ENCODE data around the gene VRK2.

Gene VRK2

DNA sequence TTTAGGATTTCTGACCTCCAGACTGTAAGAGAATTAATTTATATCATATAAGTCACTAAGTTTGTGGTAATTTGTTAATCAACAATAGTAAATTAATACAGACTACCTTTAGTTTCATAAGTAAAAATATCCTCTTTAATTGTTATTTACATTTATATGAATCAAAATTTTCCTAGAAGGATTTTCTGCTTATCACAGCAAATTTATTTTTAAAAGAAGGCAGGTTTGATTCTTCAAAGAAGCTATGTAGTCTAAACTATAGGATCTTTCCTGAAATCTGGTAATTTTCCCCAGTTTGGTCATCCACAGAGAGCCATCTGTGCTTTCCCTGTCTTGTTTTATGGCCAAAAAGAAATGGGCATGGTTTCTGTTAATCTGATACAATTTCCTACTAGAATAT, 13.1 kb upstream of the VRK2 start:
- Histone ChIP-seq H3K9ac (ENCODE audit: low read depth in 1 of 2, low read length in 2 of 2) (no peak overlapping the region), H3K27ac (ENCODE audit: low read depth in 2 of 2, low read length in 2 of 2) (no peak overlapping the region), H3K4me3 (ENCODE audit: low read length in 2 of 2) (no peak overlapping the region), H3K9me3 (ENCODE audit: control insufficient read depth in 2 of 2, low read length in 2 of 2) (no peaks in the 10 kb centered on the region), H3K4me1 (ENCODE audit: control insufficient read depth in 2 of 2, insufficient read depth in 2 of 2, low read length in 2 of 2) (no peaks in the 10 kb centered on the region), H3K27me3 (ENCODE audit: control insufficient read depth in 2 of 2, insufficient read depth in 2 of 2, low read length in 2 of 2) (no peaks in the 10 kb centered on the region), H3K36me3 (ENCODE audit: control insufficient read depth in 2 of 2, insufficient read depth in 2 of 2, low read length in 2 of 2) (no peaks in the 10 kb centered on the region)

GRCh38 chr2:58035352-58035751, 11.3 kb upstream of the VRK2 start:
- H3K9me3 ChIP-seq (ENCODE audit: control insufficient read depth in 2 of 2, low read length in 2 of 2): no peaks in the 10 kb centered on the region
- no peak overlapping the region for H3K4me3 ChIP-seq (ENCODE audit: low read length in 2 of 2)
- H3K27me3 ChIP-seq (ENCODE audit: control insufficient read depth in 2 of 2, insufficient read depth in 2 of 2, low read length in 2 of 2): no peaks in the 10 kb centered on the region
- no peaks in the 10 kb centered on the region for H3K4me1 ChIP-seq (ENCODE audit: control insufficient read depth in 2 of 2, insufficient read depth in 2 of 2, low read length in 2 of 2)
- no peak overlapping the region for H3K27ac ChIP-seq (ENCODE audit: low read depth in 2 of 2, low read length in 2 of 2)
- no peaks in the 10 kb centered on the region for H3K36me3 ChIP-seq (ENCODE audit: control insufficient read depth in 2 of 2, insufficient read depth in 2 of 2, low read length in 2 of 2)
- H3K9ac ChIP-seq (ENCODE audit: low read depth in 1 of 2, low read length in 2 of 2): no peak overlapping the region

DNA sequence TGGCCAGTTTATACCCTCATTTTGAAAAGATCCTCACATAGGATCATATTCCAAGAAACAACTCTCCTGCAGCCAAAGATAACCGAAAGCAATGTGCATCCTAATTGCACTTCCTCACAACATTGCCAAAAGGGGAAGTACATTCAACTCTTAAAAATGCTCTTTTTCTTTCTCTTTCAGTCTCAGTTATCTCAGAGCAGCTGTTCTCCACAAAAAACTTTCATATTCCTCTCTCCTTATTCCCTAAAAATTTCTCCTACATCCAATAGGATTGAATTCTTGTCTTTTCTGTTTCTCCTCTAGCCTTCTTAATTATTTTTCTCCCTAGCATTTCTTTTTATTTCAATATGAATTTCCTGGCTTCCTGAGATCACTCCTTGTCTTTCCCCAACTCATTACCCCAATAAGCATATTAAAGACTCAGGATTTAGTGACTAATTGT, 7.4 kb upstream of the VRK2 start:
- Histone ChIP-seq H3K36me3 (ENCODE audit: control insufficient read depth in 2 of 2, insufficient read depth in 2 of 2, low read length in 2 of 2) (no peaks in the 10 kb centered on the region), H3K9ac (ENCODE audit: low read depth in 1 of 2, low read length in 2 of 2) (no peak overlapping the region), H3K27me3 (ENCODE audit: control insufficient read depth in 2 of 2, insufficient read depth in 2 of 2, low read length in 2 of 2) (no peaks in the 10 kb centered on the region), H3K9me3 (ENCODE audit: control insufficient read depth in 2 of 2, low read length in 2 of 2) (no peaks in the 10 kb centered on the region), H3K27ac (ENCODE audit: low read depth in 2 of 2, low read length in 2 of 2) (no peak overlapping the region), H3K4me1 (ENCODE audit: control insufficient read depth in 2 of 2, insufficient read depth in 2 of 2, low read length in 2 of 2) (no peaks in the 10 kb centered on the region), H3K4me3 (ENCODE audit: low read length in 2 of 2) (peak overlapping the region in 1 of 2 donors; percentile 5)

DNA sequence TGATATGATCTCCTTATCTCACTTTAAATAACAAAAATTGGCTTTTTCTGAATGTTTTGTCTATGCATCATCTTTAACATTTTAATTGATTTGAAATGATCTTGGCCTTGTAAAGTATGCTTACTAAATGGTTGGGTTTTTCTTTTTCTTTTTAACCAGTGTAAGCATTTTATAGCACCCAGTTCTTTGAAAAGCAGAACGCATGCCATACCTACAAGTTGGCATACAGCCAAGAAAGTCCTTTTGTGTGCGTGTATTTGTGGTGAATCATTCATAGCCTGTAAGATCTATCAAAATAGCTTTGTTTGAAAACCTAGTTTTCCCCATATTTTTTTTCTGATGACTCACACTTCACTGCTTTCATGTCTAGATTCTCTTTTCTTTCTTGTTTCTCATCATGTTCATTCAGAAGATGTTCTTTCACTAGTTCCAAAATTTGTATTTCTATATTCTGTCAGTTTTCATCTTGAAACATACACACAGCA, 4.1 kb upstream of the VRK2 start:
- no peaks in the 10 kb centered on the region for H3K9me3 ChIP-seq (ENCODE audit: control insufficient read depth in 2 of 2, low read length in 2 of 2)
- peaks cover 0 to 2% of the 10 kb centered on the region in 2 donors for H3K4me1 ChIP-seq (ENCODE audit: control insufficient read depth in 2 of 2, insufficient read depth in 2 of 2, low read length in 2 of 2)
- H3K36me3 ChIP-seq (ENCODE audit: control insufficient read depth in 2 of 2, insufficient read depth in 2 of 2, low read length in 2 of 2): no peaks in the 10 kb centered on the region
- H3K4me3 ChIP-seq (ENCODE audit: low read length in 2 of 2): no peak overlapping the region
- no peak overlapping the region for H3K9ac ChIP-seq (ENCODE audit: low read depth in 1 of 2, low read length in 2 of 2)
- no peak overlapping the region for H3K27ac ChIP-seq (ENCODE audit: low read depth in 2 of 2, low read length in 2 of 2)
- no peaks in the 10 kb centered on the region for H3K27me3 ChIP-seq (ENCODE audit: control insufficient read depth in 2 of 2, insufficient read depth in 2 of 2, low read length in 2 of 2)

DNA sequence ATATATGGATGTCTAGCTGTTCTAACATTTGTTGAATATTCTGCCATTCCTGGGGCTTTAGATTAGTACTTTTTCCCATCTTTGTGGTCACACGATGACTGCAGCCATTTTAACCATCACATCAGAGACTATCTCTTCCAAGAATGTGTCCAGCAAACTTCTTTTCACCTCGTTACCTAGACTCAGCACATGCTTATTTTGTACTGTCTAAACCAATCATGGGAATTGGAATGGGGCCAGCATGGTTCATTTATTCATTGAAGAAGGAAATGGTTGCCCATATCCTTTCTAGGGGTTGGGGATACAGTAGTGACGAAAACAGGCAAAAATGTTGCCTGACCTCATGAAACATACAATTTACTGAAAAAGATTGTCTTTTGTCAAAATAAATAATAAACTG, 2.5 kb upstream of the VRK2 start:
- H3K9ac ChIP-seq (ENCODE audit: low read depth in 1 of 2, low read length in 2 of 2): no peak overlapping the region
- H3K27me3 ChIP-seq (ENCODE audit: control insufficient read depth in 2 of 2, insufficient read depth in 2 of 2, low read length in 2 of 2): no peaks in the 10 kb centered on the region
- no peaks in the 10 kb centered on the region for H3K9me3 ChIP-seq (ENCODE audit: control insufficient read depth in 2 of 2, low read length in 2 of 2)
- no peak overlapping the region for H3K27ac ChIP-seq (ENCODE audit: low read depth in 2 of 2, low read length in 2 of 2)
- H3K4me3 ChIP-seq (ENCODE audit: low read length in 2 of 2): no peak overlapping the region
- H3K36me3 ChIP-seq (ENCODE audit: control insufficient read depth in 2 of 2, insufficient read depth in 2 of 2, low read length in 2 of 2): no peaks in the 10 kb centered on the region
- H3K4me1 ChIP-seq (ENCODE audit: control insufficient read depth in 2 of 2, insufficient read depth in 2 of 2, low read length in 2 of 2): peaks cover 0 to 8% of the 10 kb centered on the region in 2 donors

- H3K9me3 ChIP-seq (ENCODE audit: control insufficient read depth in 2 of 2, low read length in 2 of 2): no peaks in the 10 kb centered on the region
- H3K9ac ChIP-seq (ENCODE audit: low read depth in 1 of 2, low read length in 2 of 2): peak overlapping the region; percentile 81 to 87
- peaks cover 0 to 8% of the 10 kb centered on the region in 2 donors for H3K4me1 ChIP-seq (ENCODE audit: control insufficient read depth in 2 of 2, insufficient read depth in 2 of 2, low read length in 2 of 2)
- H3K27ac ChIP-seq (ENCODE audit: low read depth in 2 of 2, low read length in 2 of 2): peak overlapping the region; percentile 92 to 94
- H3K36me3 ChIP-seq (ENCODE audit: control insufficient read depth in 2 of 2, insufficient read depth in 2 of 2, low read length in 2 of 2): peaks cover 0 to 2% of the 10 kb centered on the region in 2 donors
- peak overlapping the region; percentile 84 to 87 for H3K4me3 ChIP-seq (ENCODE audit: low read length in 2 of 2)
- H3K27me3 ChIP-seq (ENCODE audit: control insufficient read depth in 2 of 2, insufficient read depth in 2 of 2, low read length in 2 of 2): no peaks in the 10 kb centered on the region
Observed at GRCh38 chr2:58045580-58046334, 849 bp upstream of the VRK2 start.

DNA sequence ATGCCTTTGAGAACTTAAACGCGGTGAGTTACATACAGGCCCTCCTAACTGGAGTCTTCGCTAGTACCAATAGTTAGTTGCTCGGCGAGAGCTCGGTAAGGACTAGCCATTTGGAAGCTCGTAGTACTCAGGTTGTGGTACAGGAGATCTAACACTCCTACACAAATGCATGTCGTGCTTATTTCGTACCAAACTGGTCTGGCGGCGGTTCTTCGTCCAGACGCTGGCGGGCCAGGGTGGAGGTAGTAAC, 346 bp upstream of the VRK2 start:
- H3K27me3 ChIP-seq (ENCODE audit: control insufficient read depth in 2 of 2, insufficient read depth in 2 of 2, low read length in 2 of 2): no peaks in the 10 kb centered on the region
- peak overlapping the region; percentile 92 to 94 for H3K27ac ChIP-seq (ENCODE audit: low read depth in 2 of 2, low read length in 2 of 2)
- peaks cover 0 to 8% of the 10 kb centered on the region in 2 donors for H3K4me1 ChIP-seq (ENCODE audit: control insufficient read depth in 2 of 2, insufficient read depth in 2 of 2, low read length in 2 of 2)
- H3K36me3 ChIP-seq (ENCODE audit: control insufficient read depth in 2 of 2, insufficient read depth in 2 of 2, low read length in 2 of 2): peaks cover 0 to 2% of the 10 kb centered on the region in 2 donors
- H3K9me3 ChIP-seq (ENCODE audit: control insufficient read depth in 2 of 2, low read length in 2 of 2): no peaks in the 10 kb centered on the region
- H3K4me3 ChIP-seq (ENCODE audit: low read length in 2 of 2): peak overlapping the region; percentile 84 to 87
- H3K9ac ChIP-seq (ENCODE audit: low read depth in 1 of 2, low read length in 2 of 2): peak overlapping the region; percentile 81 to 87

- H3K36me3 ChIP-seq (ENCODE audit: control insufficient read depth in 2 of 2, insufficient read depth in 2 of 2, low read length in 2 of 2): peaks cover 2% of the 10 kb centered on the region in 2 donors
- peak overlapping the region; percentile 84 to 87 for H3K4me3 ChIP-seq (ENCODE audit: low read length in 2 of 2)
- H3K9me3 ChIP-seq (ENCODE audit: control insufficient read depth in 2 of 2, low read length in 2 of 2): no peaks in the 10 kb centered on the region
- H3K27ac ChIP-seq (ENCODE audit: low read depth in 2 of 2, low read length in 2 of 2): peak overlapping the region; percentile 92 to 94
- no peaks in the 10 kb centered on the region for H3K27me3 ChIP-seq (ENCODE audit: control insufficient read depth in 2 of 2, insufficient read depth in 2 of 2, low read length in 2 of 2)
- peaks cover 0 to 8% of the 10 kb centered on the region in 2 donors for H3K4me1 ChIP-seq (ENCODE audit: control insufficient read depth in 2 of 2, insufficient read depth in 2 of 2, low read length in 2 of 2)
- peak overlapping the region; percentile 81 to 87 for H3K9ac ChIP-seq (ENCODE audit: low read depth in 1 of 2, low read length in 2 of 2)
Observed at GRCh38 chr2:58047373-58047935, 848 bp downstream of the VRK2 start.

DNA sequence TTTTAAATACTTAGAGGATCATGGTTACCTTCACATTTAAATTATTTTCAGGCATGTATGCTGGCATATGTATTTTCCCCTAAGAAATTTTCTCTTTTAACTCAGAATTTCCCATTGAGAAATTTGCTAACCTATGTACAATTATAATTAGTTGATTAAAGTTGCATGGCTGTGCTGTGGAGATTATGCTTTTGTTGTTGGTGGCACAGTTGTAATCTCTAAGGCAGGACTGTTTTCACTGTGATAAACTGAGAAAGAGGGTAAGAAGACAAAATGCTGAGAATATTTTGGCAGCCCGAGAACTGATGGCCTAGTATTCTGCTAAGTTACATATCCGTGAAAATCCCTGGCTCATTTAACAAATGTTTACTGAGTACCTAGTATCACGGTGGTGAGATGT, 1.4 kb downstream of the VRK2 start:
- H3K27me3 ChIP-seq (ENCODE audit: control insufficient read depth in 2 of 2, insufficient read depth in 2 of 2, low read length in 2 of 2): no peaks in the 10 kb centered on the region
- H3K4me3 ChIP-seq (ENCODE audit: low read length in 2 of 2): no peak overlapping the region
- peaks cover 2% of the 10 kb centered on the region in 2 donors for H3K36me3 ChIP-seq (ENCODE audit: control insufficient read depth in 2 of 2, insufficient read depth in 2 of 2, low read length in 2 of 2)
- no peak overlapping the region for H3K27ac ChIP-seq (ENCODE audit: low read depth in 2 of 2, low read length in 2 of 2)
- no peaks in the 10 kb centered on the region for H3K9me3 ChIP-seq (ENCODE audit: control insufficient read depth in 2 of 2, low read length in 2 of 2)
- H3K4me1 ChIP-seq (ENCODE audit: control insufficient read depth in 2 of 2, insufficient read depth in 2 of 2, low read length in 2 of 2): peaks cover 0 to 8% of the 10 kb centered on the region in 2 donors
- peak overlapping the region in 1 of 2 donors; percentile 87 for H3K9ac ChIP-seq (ENCODE audit: low read depth in 1 of 2, low read length in 2 of 2)

DNA sequence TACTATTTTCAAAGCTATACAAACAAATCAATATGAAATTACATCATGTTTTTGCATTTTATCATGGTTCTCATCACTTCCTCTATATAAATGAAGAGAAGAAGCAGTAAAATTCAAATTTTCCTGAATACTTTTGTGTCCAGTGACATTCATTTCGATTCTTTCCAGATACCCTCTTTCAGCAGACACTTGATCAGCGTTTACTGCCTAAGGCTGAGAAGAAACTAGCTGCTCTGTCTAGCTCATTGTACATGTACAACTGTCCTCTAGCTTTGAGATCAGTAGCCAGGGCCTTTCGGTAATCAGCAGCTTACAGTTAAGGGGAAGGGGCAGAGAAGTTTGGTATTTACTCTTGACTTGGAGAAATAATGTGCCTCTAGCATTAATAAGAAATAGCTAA, 4.8 kb downstream of the VRK2 start:
- H3K9me3 ChIP-seq (ENCODE audit: control insufficient read depth in 2 of 2, low read length in 2 of 2): no peaks in the 10 kb centered on the region
- H3K4me3 ChIP-seq (ENCODE audit: low read length in 2 of 2): no peak overlapping the region
- H3K27ac ChIP-seq (ENCODE audit: low read depth in 2 of 2, low read length in 2 of 2): no peak overlapping the region
- peaks cover 0 to 6% of the 10 kb centered on the region in 2 donors for H3K4me1 ChIP-seq (ENCODE audit: control insufficient read depth in 2 of 2, insufficient read depth in 2 of 2, low read length in 2 of 2)
- H3K36me3 ChIP-seq (ENCODE audit: control insufficient read depth in 2 of 2, insufficient read depth in 2 of 2, low read length in 2 of 2): peaks cover 2% of the 10 kb centered on the region in 2 donors
- H3K27me3 ChIP-seq (ENCODE audit: control insufficient read depth in 2 of 2, insufficient read depth in 2 of 2, low read length in 2 of 2): no peaks in the 10 kb centered on the region
- H3K9ac ChIP-seq (ENCODE audit: low read depth in 1 of 2, low read length in 2 of 2): no peak overlapping the region

Measured in mucosa of rectum (tissue), 2 donors.